Astrocyte of the spinal cord (primary cell): ENCODE results near the gene SI.

Source experiments
- DNase-seq: peaks from one replicate; pipeline ENCODE4 v3.0.0; 2011; ENCODE audit warnings: low read depth, low spot score
- H3K4me3 ChIP-seq: 2 replicates; pipeline ENCODE4 v1.5.1; 2011; ENCODE audit warnings: low read depth, mild to moderate bottlenecking, low read length, moderate library complexity
- in situ Hi-C: cut with HindIII; loops from 2 replicates; pipeline ENCODE4 v1.10.0; 2017; ENCODE audit warnings: low sequenced_read_pairs
- TF ChIP-seq, protein P1 (sequence below): IDR thresholded peaks from 2 replicates; pipeline ENCODE4 v1.5.1; 2012; ENCODE audit warnings: low read depth, mild to moderate bottlenecking, low read length, inconsistent platforms

The SI gene

GRCh38 chr3:164940745-164941144 lies 137.6 kb downstream of the SI start:
- TF ChIP-seq, protein P1, sequence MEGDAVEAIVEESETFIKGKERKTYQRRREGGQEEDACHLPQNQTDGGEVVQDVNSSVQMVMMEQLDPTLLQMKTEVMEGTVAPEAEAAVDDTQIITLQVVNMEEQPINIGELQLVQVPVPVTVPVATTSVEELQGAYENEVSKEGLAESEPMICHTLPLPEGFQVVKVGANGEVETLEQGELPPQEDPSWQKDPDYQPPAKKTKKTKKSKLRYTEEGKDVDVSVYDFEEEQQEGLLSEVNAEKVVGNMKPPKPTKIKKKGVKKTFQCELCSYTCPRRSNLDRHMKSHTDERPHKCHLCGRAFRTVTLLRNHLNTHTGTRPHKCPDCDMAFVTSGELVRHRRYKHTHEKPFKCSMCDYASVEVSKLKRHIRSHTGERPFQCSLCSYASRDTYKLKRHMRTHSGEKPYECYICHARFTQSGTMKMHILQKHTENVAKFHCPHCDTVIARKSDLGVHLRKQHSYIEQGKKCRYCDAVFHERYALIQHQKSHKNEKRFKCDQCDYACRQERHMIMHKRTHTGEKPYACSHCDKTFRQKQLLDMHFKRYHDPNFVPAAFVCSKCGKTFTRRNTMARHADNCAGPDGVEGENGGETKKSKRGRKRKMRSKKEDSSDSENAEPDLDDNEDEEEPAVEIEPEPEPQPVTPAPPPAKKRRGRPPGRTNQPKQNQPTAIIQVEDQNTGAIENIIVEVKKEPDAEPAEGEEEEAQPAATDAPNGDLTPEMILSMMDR, result no peak
- in situ Hi-C loops, result no loop called here
- DNase-seq, result peak; percentile 22
- no peak overlapping the region for H3K4me3 ChIP-seq

DNA sequence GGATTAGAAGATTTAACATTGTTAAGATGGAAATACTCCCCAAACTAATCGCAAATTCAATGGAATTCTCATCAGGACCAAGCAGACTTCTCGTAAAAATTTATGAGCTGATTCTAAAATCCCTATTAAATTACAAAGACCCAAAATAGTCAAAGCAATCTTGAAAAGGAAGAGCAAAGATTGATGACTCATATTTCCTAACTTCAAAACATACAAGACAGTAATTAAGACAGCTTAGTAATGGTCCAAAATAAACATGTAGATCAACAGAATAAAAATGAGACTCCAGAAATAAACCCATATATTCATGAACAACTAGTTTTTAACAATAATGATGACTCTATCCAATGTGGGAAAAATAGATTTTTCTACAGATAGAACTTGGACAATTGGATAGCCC lies 148.7 kb downstream of the SI start:
- no peak overlapping the region for H3K4me3 ChIP-seq
- TF ChIP-seq, protein P1, result no peak
- in situ Hi-C loops, result no loop called here
- no peak for DNase-seq
